H1 (cell line): ENCODE results near the gene SRPK3. TPM values are rescaled to one million over a fixed set of nuclear protein-coding genes. Genes with fewer than 3 reads are reported as not detected.

ENCODE experiments used
- NANOG ChIP-seq: IDR thresholded peaks from 2 replicates; pipeline ENCODE4 v1.6.1; 2011; ENCODE audit warnings: low read length, low read depth, mild to moderate bottlenecking, inconsistent platforms; ENCODE audit not compliant: insufficient read depth, poor library complexity, severe bottlenecking
- POLR2AphosphoS5 ChIP-seq: IDR thresholded peaks from 2 replicates; pipeline ENCODE4 v1.6.1; 2011; ENCODE audit warnings: low read depth, low read length
- RNF2 ChIP-seq: fragments of 200-900, 300-1000 bp; sonication (generic); IDR thresholded peaks from 2 replicates; pipeline ENCODE4 v1.7.1; 2016; ENCODE audit warnings: borderline replicate concordance, low read depth, mild to moderate bottlenecking, antibody characterized with exemption, low read length; ENCODE audit not compliant: poor library complexity, severe bottlenecking; ENCODE audit errors: missing control alignments
- SP1 ChIP-seq: IDR thresholded peaks from 2 replicates; pipeline ENCODE4 v1.6.1; 2011; ENCODE audit warnings: low read depth, low read length
- TAF1 ChIP-seq: IDR thresholded peaks from 2 replicates; pipeline ENCODE4 v1.6.1; 2011; ENCODE audit warnings: mild to moderate bottlenecking, low read depth, low read length
- polyA plus RNA-seq, 7 experiments: library from polyadenylated mRNA; depleted of rRNA in 3 of 7; stranded (reverse) in 5 of 7; unstranded in 2 of 7; fragments of >200 nt in 5 of 7; fragments of 200-250 nt in 2 of 7; gene quantifications; 1 replicate in 5 of 7; 2 replicates in 1 of 7; 4 replicates in 1 of 7; pipeline versions ENCODE4 v1.2.1 to v1.2.3, GENCODE V29; 2011 to 2013; ENCODE audit warnings: missing spikeins in 2 of 7, mixed read lengths in 2 of 7
- total RNA-seq: library from RNA; stranded (reverse); fragmentation: NEBNext Ultra II Directional; extraction: Animal tissue kit (Norgen Biotek cat#: 25700); gene quantifications from 2 replicates; pipeline ENCODE4 v1.2.1, GENCODE V29; 2021
- TF ChIP-seq, protein P1 (sequence below): IDR thresholded peaks from 2 replicates; pipeline ENCODE4 v1.6.1; 2011; ENCODE audit warnings: low read depth, mild to moderate bottlenecking, low read length; ENCODE audit not compliant: insufficient read depth

The SRPK3 gene
- total and polyA plus RNA-seq, 2 of the 8 experiments (the other 6 are each of a cell fraction or from before 2014, with no cell fraction given): not detected

DNA sequence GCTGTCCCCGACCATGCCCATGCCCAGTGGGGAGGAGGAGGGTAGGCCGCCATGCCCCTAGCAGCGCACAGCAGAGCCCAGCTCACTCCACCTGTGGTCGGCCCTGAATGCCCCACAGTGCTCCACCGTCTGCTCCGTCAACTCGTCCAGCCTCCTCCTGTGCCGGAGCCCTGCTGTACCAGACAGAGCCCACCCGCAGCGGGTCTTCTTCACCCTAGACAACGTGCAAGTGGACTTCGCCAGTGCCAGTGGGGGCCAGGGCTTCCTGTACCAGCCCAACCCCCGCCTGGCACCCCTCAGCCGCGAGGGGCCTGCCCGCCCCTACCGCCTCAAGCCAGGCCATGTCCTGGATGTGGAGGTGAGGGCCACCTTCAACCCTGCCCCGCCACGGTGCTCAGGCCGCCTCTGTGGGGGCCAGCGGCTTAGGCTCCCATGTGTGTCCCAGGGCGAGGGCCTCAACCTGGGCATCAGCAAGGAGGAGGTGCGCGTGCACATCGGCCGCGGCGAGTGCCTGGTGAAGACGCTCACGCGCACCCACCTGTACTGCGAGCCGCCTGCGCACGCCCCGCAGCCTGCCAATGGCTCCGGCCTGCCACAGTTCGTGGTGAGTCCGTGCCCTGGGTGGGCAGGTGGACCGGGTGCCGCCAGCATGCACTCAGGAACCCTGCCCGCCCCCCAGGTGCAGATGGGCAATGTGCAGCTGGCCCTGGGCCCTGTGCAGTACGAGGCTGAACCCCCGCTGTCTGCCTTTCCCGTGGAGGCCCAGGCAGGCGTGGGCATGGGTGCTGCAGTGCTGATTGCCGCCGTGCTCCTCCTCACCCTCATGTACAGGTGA, 6.9 kb upstream of the SRPK3 start (continued):
- no peak for TF ChIP-seq NANOG
- TF ChIP-seq TAF1: no peak
- TF ChIP-seq RNF2: no peak
- TF ChIP-seq, protein P1, sequence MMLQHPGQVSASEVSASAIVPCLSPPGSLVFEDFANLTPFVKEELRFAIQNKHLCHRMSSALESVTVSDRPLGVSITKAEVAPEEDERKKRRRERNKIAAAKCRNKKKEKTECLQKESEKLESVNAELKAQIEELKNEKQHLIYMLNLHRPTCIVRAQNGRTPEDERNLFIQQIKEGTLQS: no peak
- TF ChIP-seq SP1: no peak
- TF ChIP-seq POLR2AphosphoS5: no peak
